Activated CD4-positive, alpha-beta T cell treated with anti-CD3 and anti-CD28 coated beads, Interleukin-2, amount 10 ng/mL, durations not matched to agents 7 days and 5 days (primary cell): ENCODE measurements around the gene CNN1. TPM values are rescaled to one million over a fixed set of nuclear protein-coding genes. Genes with fewer than 3 reads are reported as not detected.
A peak's percentile ranks its signal among the peaks of the same experiment; 100 is the strongest.
"Not testable (repeated sequence)": the region's sequence is repeated elsewhere in the genome, so short reads cannot be mapped to it uniquely, and the experiment has no call there.

Experiments used
- CTCF ChIA-PET: fragments of 350-600 bp; sonication (Branson Sonifier 250); formaldehyde crosslinking; loops from one replicate; lab custom pipeline; 2021; ENCODE audit warnings: antibody characterized with exemption; lab: Charles Lee
- POLR2A ChIA-PET: fragments of 350-600 bp; sonication (Branson Sonifier 250); formaldehyde crosslinking; loops from one replicate; lab custom pipeline; 2021; ENCODE audit warnings: antibody characterized with exemption; lab: Charles Lee
- DNase-seq: peaks from one replicate; pipeline ENCODE4 v3.0.0-alpha.2; 2020
- H3K27ac Mint-ChIP-seq: one replicate; pipeline ENCODE4 v1.8.0; 2021; ENCODE audit warnings: mild to moderate bottlenecking, moderate library complexity, mixed read lengths
- H3K27me3 Mint-ChIP-seq: one replicate; pipeline ENCODE4 v1.8.0; 2021; ENCODE audit warnings: mixed read lengths
- H3K36me3 Mint-ChIP-seq: one replicate; pipeline ENCODE4 v1.8.0; 2021; ENCODE audit warnings: low read depth, mixed read lengths
- H3K4me1 Mint-ChIP-seq: one replicate; pipeline ENCODE4 v1.8.0; 2021; ENCODE audit warnings: mixed read lengths
- H3K4me3 Mint-ChIP-seq: one replicate; pipeline ENCODE4 v1.8.0; 2021; ENCODE audit warnings: mild to moderate bottlenecking, moderate library complexity, mixed read lengths
- H3K9me3 Mint-ChIP-seq: one replicate; pipeline ENCODE4 v1.8.0; 2021; ENCODE audit warnings: mixed read lengths
- total RNA-seq, 2 experiments: library from RNA; stranded (reverse); gene quantifications; one replicate each; pipeline ENCODE4 v1.2.3, GENCODE V29; 2021

Gene CNN1
- total RNA-seq, 2 experiments from 2014 or later: not detected

- peak; percentile 98 for DNase-seq
- H3K27ac Mint-ChIP-seq: peak within 1 kb of the TSS; percentile 87
- peak within 1 kb of the TSS; percentile 89 for H3K4me3 Mint-ChIP-seq
- ChIA-PET CTCF (interaction anchor here (0.6 to 1.6 kb wide), 15 partner anchors 9 to 178 kb away, joined by 3 to 9 read pairs (median 4); partner anchors contain the start of gene ZNF627), POLR2A (interaction anchor here (0.5 to 0.6 kb wide), 2 partner anchors 41 to 434 kb away, joined by 3 to 6 read pairs; no protein-coding TSS in a partner anchor)
- peaks cover 43% of the 10 kb centered on the region for H3K4me1 Mint-ChIP-seq
- H3K27me3 Mint-ChIP-seq: no peaks in the 10 kb centered on the region
- peaks cover 8% of the 10 kb centered on the region for H3K36me3 Mint-ChIP-seq
- H3K9me3 Mint-ChIP-seq: no peaks in the 10 kb centered on the region
Observed at GRCh38 chr19:11558881-11559828, 20.5 kb downstream of the CNN1 start, which contains the start of gene ELOF1. TSS of gene ELOF1 (minus strand) at chr19:11559230. CDS start at chr19:11554347, 4,883 bp downstream.

GRCh38 chr19:11560404-11561051, 21.9 kb downstream of the CNN1 start:
- Mint-ChIP-seq H3K27me3 (no peaks in the 10 kb centered on the region), H3K4me3 (peak overlapping the region; percentile 70), H3K4me1 (peaks cover 40% of the 10 kb centered on the region), H3K27ac (peak overlapping the region; percentile 78), H3K9me3 (no peaks in the 10 kb centered on the region), H3K36me3 (peaks cover 6% of the 10 kb centered on the region)
- ChIA-PET CTCF (interaction anchor here (0.6 to 1.6 kb wide), 16 partner anchors 9 to 199 kb away, joined by 3 to 7 read pairs (median 4); partner anchors contain the start of gene ZNF627), POLR2A (interaction anchor here (0.6 kb wide), 1 partner anchor 24 kb away, joined by 5 read pairs; no protein-coding TSS in a partner anchor)
- peak; percentile 81 for DNase-seq

GRCh38 chr19:11563532-11563931, 24.9 kb downstream of the CNN1 start:
- DNase-seq: no peak

GRCh38 chr19:11564082-11564807, 25.6 kb downstream of the CNN1 start:
- H3K27me3 Mint-ChIP-seq, H3K27ac Mint-ChIP-seq, H3K36me3 Mint-ChIP-seq, POLR2A ChIA-PET, H3K9me3 Mint-ChIP-seq, DNase-seq, H3K4me3 Mint-ChIP-seq: not testable (repeated sequence)
- CTCF ChIA-PET: interaction anchor here (1.1 kb wide), 1 partner anchor 11 kb away, joined by 3 read pairs; no protein-coding TSS in a partner anchor
- H3K4me1 Mint-ChIP-seq: peaks cover 28% of the 10 kb centered on the region

More at GRCh38 chr19:11563532-11563931, 24.9 kb downstream of the CNN1 start:
- Mint-ChIP-seq H3K4me3 (no peak overlapping the region), H3K27ac (no peak overlapping the region), H3K4me1 (peaks cover 30% of the 10 kb centered on the region), H3K9me3 (no peaks in the 10 kb centered on the region), H3K27me3 (no peaks in the 10 kb centered on the region), H3K36me3 (no peaks in the 10 kb centered on the region)
- CTCF ChIA-PET: interaction anchor here (1.1 kb wide), 1 partner anchor 12 kb away, joined by 3 read pairs; no protein-coding TSS in a partner anchor
- POLR2A ChIA-PET: no interaction called here

GRCh38 chr19:11565649-11565980, 27.0 kb downstream of the CNN1 start:
- CTCF ChIA-PET, H3K9me3 Mint-ChIP-seq, H3K4me3 Mint-ChIP-seq, DNase-seq, H3K27me3 Mint-ChIP-seq, H3K36me3 Mint-ChIP-seq, POLR2A ChIA-PET, H3K27ac Mint-ChIP-seq: not testable (repeated sequence)
- H3K4me1 Mint-ChIP-seq: peaks cover 20% of the 10 kb centered on the region

- DNase-seq: no peak
- no peaks in the 10 kb centered on the region for H3K9me3 Mint-ChIP-seq
- ChIA-PET POLR2A (no interaction called here), CTCF (no interaction called here)
- peaks cover 17% of the 10 kb centered on the region for H3K4me1 Mint-ChIP-seq
- no peak overlapping the region for H3K4me3 Mint-ChIP-seq
- no peaks in the 10 kb centered on the region for H3K36me3 Mint-ChIP-seq
- no peaks in the 10 kb centered on the region for H3K27me3 Mint-ChIP-seq
- H3K27ac Mint-ChIP-seq: no peak overlapping the region
Observed at GRCh38 chr19:11566164-11566563, 27.5 kb downstream of the CNN1 start.

GRCh38 chr19:11570039-11570462, 31.4 kb downstream of the CNN1 start:
- POLR2A ChIA-PET: no interaction called here
- H3K4me1 Mint-ChIP-seq: peaks cover 19% of the 10 kb centered on the region

GRCh38 chr19:11573354-11573753, 34.7 kb downstream of the CNN1 start:
- H3K27ac Mint-ChIP-seq, H3K36me3 Mint-ChIP-seq, H3K9me3 Mint-ChIP-seq, H3K4me3 Mint-ChIP-seq, POLR2A ChIA-PET, DNase-seq, H3K27me3 Mint-ChIP-seq: not testable (repeated sequence)
- H3K4me1 Mint-ChIP-seq: peaks cover 18% of the 10 kb centered on the region
- CTCF ChIA-PET: interaction anchor here (0.6 to 1.3 kb wide), 5 partner anchors 13 to 61 kb away, joined by 3 to 5 read pairs (median 3); partner anchors contain the start of gene ELOF1

More at GRCh38 chr19:11570039-11570462, 31.4 kb downstream of the CNN1 start:
- H3K27ac Mint-ChIP-seq: no peak overlapping the region
- no peak overlapping the region for H3K4me3 Mint-ChIP-seq
- H3K27me3 Mint-ChIP-seq: no peaks in the 10 kb centered on the region
- CTCF ChIA-PET: interaction anchor here (0.7 to 2.7 kb wide), 4 partner anchors 9 to 130 kb away, joined by 3 to 10 read pairs (median 3); no protein-coding TSS in a partner anchor
- H3K9me3 Mint-ChIP-seq: no peaks in the 10 kb centered on the region
- no peaks in the 10 kb centered on the region for H3K36me3 Mint-ChIP-seq
- DNase-seq: no peak

GRCh38 chr19:11573763-11574162, 35.1 kb downstream of the CNN1 start:
- H3K36me3 Mint-ChIP-seq, POLR2A ChIA-PET, H3K4me3 Mint-ChIP-seq, DNase-seq, H3K27me3 Mint-ChIP-seq, H3K27ac Mint-ChIP-seq, H3K9me3 Mint-ChIP-seq: not testable (repeated sequence)
- CTCF ChIA-PET: interaction anchor here (0.9 to 2.5 kb wide), 3 partner anchors 13 to 19 kb away, joined by 3 to 8 read pairs (median 4); no protein-coding TSS in a partner anchor
- peaks cover 15% of the 10 kb centered on the region for H3K4me1 Mint-ChIP-seq

- ChIA-PET POLR2A (no interaction called here), CTCF (interaction anchor here (1.2 to 2.5 kb wide), 4 partner anchors 11 to 38 kb away, joined by 3 to 8 read pairs (median 4); no protein-coding TSS in a partner anchor)
- no peak overlapping the region for H3K27ac Mint-ChIP-seq
- H3K4me1 Mint-ChIP-seq: peaks cover 17% of the 10 kb centered on the region
- no peaks in the 10 kb centered on the region for H3K27me3 Mint-ChIP-seq
- no peak overlapping the region for H3K4me3 Mint-ChIP-seq
- H3K36me3 Mint-ChIP-seq: peaks cover 2% of the 10 kb centered on the region
- DNase-seq: no peak
- no peaks in the 10 kb centered on the region for H3K9me3 Mint-ChIP-seq
Observed at GRCh38 chr19:11574689-11575088, 36.0 kb downstream of the CNN1 start.

- DNase-seq: no peak
- POLR2A ChIA-PET: no interaction called here
- H3K4me3 Mint-ChIP-seq: no peak overlapping the region
- H3K4me1 Mint-ChIP-seq: peaks cover 26% of the 10 kb centered on the region
- peaks cover 2% of the 10 kb centered on the region for H3K36me3 Mint-ChIP-seq
- no peaks in the 10 kb centered on the region for H3K27me3 Mint-ChIP-seq
- H3K9me3 Mint-ChIP-seq: no peaks in the 10 kb centered on the region
- H3K27ac Mint-ChIP-seq: no peak overlapping the region
- CTCF ChIA-PET: interaction anchor here (0.6 to 2.5 kb wide), 5 partner anchors 12 to 713 kb away, joined by 3 to 8 read pairs (median 5); no protein-coding TSS in a partner anchor
Observed at GRCh38 chr19:11576227-11576626, 37.6 kb downstream of the CNN1 start.
